ENCODE data around the gene C2orf80.

- TF ChIP-seq CTCF (IDR thresholded peaks at IDR 0.05) (no peak), EZH2 (IDR thresholded peaks at IDR 0.05; ENCODE audit: borderline replicate concordance, insufficient read depth, low read depth, low read length, poor library complexity, severe bottlenecking) (no peak)
Measured at GRCh38 chr2:208130712-208131110, 59.1 kb downstream of the C2orf80 start.

All from B cell (primary cell).